ENCODE results near the gene LIMK2. TPM values are rescaled to one million over a fixed set of nuclear protein-coding genes. Genes with fewer than 3 reads are reported as not detected.
"Not testable (repeated sequence)": the region's sequence is repeated elsewhere in the genome, so short reads cannot be mapped to it uniquely, and the experiment has no call there.

LIMK2 gene
- total RNA-seq, 1 experiment from 2014 or later = 27.9 TPM

DNA sequence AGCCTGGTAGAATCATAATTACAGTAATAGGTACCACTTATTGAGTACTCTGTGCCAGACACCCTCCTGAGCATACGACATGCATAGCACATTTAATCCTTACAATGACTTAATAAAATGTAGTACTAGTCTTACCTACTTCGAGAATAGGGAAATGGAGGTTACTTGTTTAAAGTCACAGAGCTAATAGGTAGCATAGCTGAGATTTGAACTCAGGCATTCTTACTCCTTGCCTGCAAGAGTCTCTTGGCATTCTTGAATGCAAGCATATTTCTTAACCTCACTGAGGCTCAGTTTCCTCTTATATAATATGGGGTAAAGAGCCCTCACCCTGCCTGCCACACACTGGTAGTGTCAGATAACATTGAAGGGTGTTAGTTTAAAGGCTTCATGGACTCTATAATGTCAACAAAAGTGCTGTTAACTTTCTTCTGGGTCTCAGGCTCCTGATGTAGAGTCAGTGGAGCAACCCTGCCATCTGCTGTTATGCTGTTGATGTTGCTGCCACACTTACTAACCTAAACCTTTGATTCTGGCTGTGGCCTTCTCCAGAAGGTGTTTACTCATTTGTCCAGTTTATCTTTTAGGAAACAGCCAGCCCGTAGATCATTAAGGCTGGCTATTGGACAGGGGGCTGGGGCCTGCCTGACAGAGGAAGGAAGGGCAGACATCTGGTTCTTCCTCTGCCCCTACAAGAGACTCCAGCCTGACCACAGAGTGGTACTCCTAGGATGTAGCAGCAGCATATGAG, 18.9 kb downstream of the LIMK2 start:
- Histone ChIP-seq H3K9me3 (ENCODE audit: low read depth, low read length, poor library complexity, severe bottlenecking) (no peaks in the 10 kb centered on the region), H3K36me3 (ENCODE audit: insufficient read depth, low read length, poor library complexity, severe bottlenecking) (no peaks in the 10 kb centered on the region), H3K27me3 (replicated peaks; ENCODE audit: insufficient read depth, low read depth, low read length, poor library complexity) (no peaks in the 10 kb centered on the region), H3K4me3 (ENCODE audit: low read depth, low read length, poor library complexity, severe bottlenecking) (no peak overlapping the region), H3K4me1 (ENCODE audit: insufficient read depth, low read length, poor library complexity, severe bottlenecking) (no peaks in the 10 kb centered on the region), H3K27ac (ENCODE audit: low read depth, low read length, poor library complexity, severe bottlenecking) (no peak overlapping the region)
- peak; percentile 54 for TF ChIP-seq CTCF (conservative IDR thresholded peaks at IDR 0.05; ENCODE audit: low read depth, low read length)
- no peak for TF ChIP-seq EZH2 (IDR thresholded peaks at IDR 0.05; ENCODE audit: borderline replicate concordance, low read depth, low read length, poor library complexity, severe bottlenecking)
- ChIA-PET CTCF (no interaction called here), POLR2A (ENCODE audit: low non-redundant PET) (no interaction called here)
- BruUV-seq (replicated peaks) = no TSS peak
- intact Hi-C loops (cut with micrococcal nuclease; ENCODE audit: unreplicated experiment) = no loop called here
- DNase-seq (ENCODE audit: low spot score) = peak; percentile 36

- no peaks in the 10 kb centered on the region for H3K9me3 ChIP-seq (ENCODE audit: low read depth, low read length, poor library complexity, severe bottlenecking)
- H3K27me3 ChIP-seq (replicated peaks; ENCODE audit: insufficient read depth, low read depth, low read length, poor library complexity) = no peaks in the 10 kb centered on the region
- no TSS peak for BruUV-seq (replicated peaks)
- intact Hi-C loops (cut with micrococcal nuclease; ENCODE audit: unreplicated experiment) = no loop called here
- H3K4me1 ChIP-seq (ENCODE audit: insufficient read depth, low read length, poor library complexity, severe bottlenecking) = no peaks in the 10 kb centered on the region
- no peak overlapping the region for H3K4me3 ChIP-seq (ENCODE audit: low read depth, low read length, poor library complexity, severe bottlenecking)
- no peak overlapping the region for H3K27ac ChIP-seq (ENCODE audit: low read depth, low read length, poor library complexity, severe bottlenecking)
- DNase-seq (ENCODE audit: low spot score) = no peak
- H3K36me3 ChIP-seq (ENCODE audit: insufficient read depth, low read length, poor library complexity, severe bottlenecking) = no peaks in the 10 kb centered on the region
- TF ChIP-seq CTCF (conservative IDR thresholded peaks at IDR 0.05; ENCODE audit: low read depth, low read length) (no peak), EZH2 (IDR thresholded peaks at IDR 0.05; ENCODE audit: borderline replicate concordance, low read depth, low read length, poor library complexity, severe bottlenecking) (no peak)
- ChIA-PET CTCF (no interaction called here), POLR2A (ENCODE audit: low non-redundant PET) (no interaction called here)
Measured at GRCh38 chr22:31233001-31233400, 20.9 kb downstream of the LIMK2 start.

DNA sequence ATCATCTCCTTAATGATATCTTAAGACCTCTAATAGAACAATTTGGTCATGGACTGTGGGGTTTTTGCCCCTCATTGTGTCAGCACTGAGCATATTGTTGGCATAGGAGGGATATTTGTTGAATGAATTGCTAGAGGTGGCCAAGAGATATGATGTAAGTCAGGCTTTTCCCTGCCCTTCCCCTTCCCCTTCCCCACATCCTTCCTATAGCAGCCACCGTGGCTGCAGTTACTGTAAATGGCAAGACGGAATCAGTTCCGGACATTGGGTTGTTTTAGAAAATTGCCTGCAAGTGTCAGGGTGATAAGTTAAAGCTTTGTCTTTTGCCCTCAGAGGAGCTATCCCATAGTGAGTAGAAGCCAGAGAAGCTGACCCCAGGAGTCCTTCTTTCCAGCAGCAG, 23.0 kb downstream of the LIMK2 start:
- DNase-seq (ENCODE audit: low spot score) = no peak
- Histone ChIP-seq H3K4me1 (ENCODE audit: insufficient read depth, low read length, poor library complexity, severe bottlenecking) (no peaks in the 10 kb centered on the region), H3K4me3 (ENCODE audit: low read depth, low read length, poor library complexity, severe bottlenecking) (no peak overlapping the region), H3K9me3 (ENCODE audit: low read depth, low read length, poor library complexity, severe bottlenecking) (no peaks in the 10 kb centered on the region), H3K36me3 (ENCODE audit: insufficient read depth, low read length, poor library complexity, severe bottlenecking) (no peaks in the 10 kb centered on the region), H3K27ac (ENCODE audit: low read depth, low read length, poor library complexity, severe bottlenecking) (no peak overlapping the region), H3K27me3 (replicated peaks; ENCODE audit: insufficient read depth, low read depth, low read length, poor library complexity) (no peaks in the 10 kb centered on the region)
- ChIA-PET POLR2A (ENCODE audit: low non-redundant PET) (no interaction called here), CTCF (no interaction called here)
- intact Hi-C loops (cut with micrococcal nuclease; ENCODE audit: unreplicated experiment) = no loop called here
- BruUV-seq (replicated peaks) = no TSS peak
- TF ChIP-seq CTCF (conservative IDR thresholded peaks at IDR 0.05; ENCODE audit: low read depth, low read length) (no peak), EZH2 (IDR thresholded peaks at IDR 0.05; ENCODE audit: borderline replicate concordance, low read depth, low read length, poor library complexity, severe bottlenecking) (no peak)

- intact Hi-C loops (cut with micrococcal nuclease; ENCODE audit: unreplicated experiment); BruUV-seq (replicated peaks); H3K9me3 ChIP-seq (ENCODE audit: low read depth, low read length, poor library complexity, severe bottlenecking); H3K27me3 ChIP-seq (replicated peaks; ENCODE audit: insufficient read depth, low read depth, low read length, poor library complexity); H3K4me3 ChIP-seq (ENCODE audit: low read depth, low read length, poor library complexity, severe bottlenecking); DNase-seq (ENCODE audit: low spot score); H3K4me1 ChIP-seq (ENCODE audit: insufficient read depth, low read length, poor library complexity, severe bottlenecking); CTCF ChIA-PET; H3K36me3 ChIP-seq (ENCODE audit: insufficient read depth, low read length, poor library complexity, severe bottlenecking); H3K27ac ChIP-seq (ENCODE audit: low read depth, low read length, poor library complexity, severe bottlenecking): not testable (repeated sequence)
- POLR2A ChIA-PET (ENCODE audit: low non-redundant PET) = interaction anchor here (0.6 kb wide), 1 partner anchor 8 kb away, joined by 5 read pairs; no protein-coding TSS in a partner anchor
Measured at GRCh38 chr22:31236044-31236443, 23.9 kb downstream of the LIMK2 start.
